OCI-LY3 (cell line): Measurements from ENCODE around the gene NEK11.

Experiments
- H2AFZ ChIP-seq: fragments of 200-600, 300-600 bp; shearing (Covaris generic); 2 replicates; pipeline ENCODE4 v1.6.0; 2014; ENCODE audit warnings: antibody characterized with exemption, low read depth, low read length
- H3K27ac ChIP-seq: fragments of 200-600, 300-600 bp; sonication (generic); 2 replicates; pipeline ENCODE4 v1.5.1; 2014; ENCODE audit warnings: mild to moderate bottlenecking, low read length, moderate library complexity, mixed read lengths
- H3K27me3 ChIP-seq: fragments of 200-600, 300-600 bp; sonication (generic); 2 replicates; pipeline ENCODE4 v1.6.1; 2014; ENCODE audit warnings: low read depth, low read length, mixed read lengths
- H3K36me3 ChIP-seq: fragments of 200-600, 300-600 bp; sonication (generic); replicated peaks from 2 replicates; pipeline ENCODE3; 2014; ENCODE audit warnings: low read depth, low read length, mixed read lengths
- H3K4me1 ChIP-seq: fragments of 300-600, 200-600 bp; sonication (generic); 2 replicates; pipeline ENCODE4 v1.6.1; 2014; ENCODE audit warnings: low read length, mixed read lengths
- H3K4me2 ChIP-seq: fragments of 200-600, 300-600 bp; sonication (generic); 2 replicates; pipeline ENCODE4 v1.6.1; 2014; ENCODE audit warnings: low read length, mixed read lengths
- H3K4me3 ChIP-seq: fragments of 300-600, 200-600 bp; sonication (generic); 2 replicates; pipeline ENCODE4 v1.5.1; 2014; ENCODE audit warnings: antibody characterized with exemption, mild to moderate bottlenecking, low read length, moderate library complexity
- H3K79me2 ChIP-seq: fragments of 300-600, 200-600 bp; shearing (Covaris generic); 2 replicates; pipeline ENCODE4 v1.6.1; 2014; ENCODE audit warnings: mild to moderate bottlenecking, low read length, mixed read lengths
- H3K9ac ChIP-seq: fragments of 300-600, 200-600 bp; shearing (Covaris generic); 2 replicates; pipeline ENCODE4 v1.6.0; 2014; ENCODE audit warnings: mild to moderate bottlenecking, low read length, moderate library complexity
- H3K9me3 ChIP-seq: fragments of 200-600, 300-600 bp; shearing (Covaris generic); 2 replicates; pipeline ENCODE4 v1.6.1; 2014; ENCODE audit warnings: low read length, mixed read lengths; ENCODE audit not compliant: insufficient read depth
- H4K20me1 ChIP-seq: fragments of 200-600, 300-600 bp; sonication (generic); 2 replicates; pipeline ENCODE4 v1.6.1; 2016; ENCODE audit warnings: low read length, mixed read lengths; ENCODE audit not compliant: insufficient read depth
- CTCF ChIP-seq: fragments of 200-600, 300-600 bp; sonication (generic); IDR thresholded peaks from 2 replicates; pipeline ENCODE4 v1.5.1; 2014; ENCODE audit warnings: antibody characterized with exemption, low read length, low read depth
- EZH2phosphoT487 ChIP-seq: fragments of 200-600 bp; shearing (Covaris generic); IDR thresholded peaks from 2 replicates; pipeline ENCODE4 v1.6.1; 2018; ENCODE audit warnings: antibody characterized with exemption, mixed run types, low read depth

NEK11 gene

GRCh38 chr3:131047582-131047981, 20.9 kb downstream of the NEK11 start:
- Histone ChIP-seq H3K27ac (no peak overlapping the region), H3K27me3 (no peaks in the 10 kb centered on the region), H3K9me3 (no peaks in the 10 kb centered on the region), H3K4me1 (no peaks in the 10 kb centered on the region; the same call in 1 of the 2 replicates), H2AFZ (peak overlapping the region; percentile 58), H3K4me3 (peak overlapping the region; percentile 61), H3K4me2 (peak overlapping the region; percentile 34), H3K9ac (no peak overlapping the region), H3K36me3 (no peaks in the 10 kb centered on the region), H4K20me1 (no peaks in the 10 kb centered on the region), H3K79me2 (no peaks in the 10 kb centered on the region)
- TF ChIP-seq EZH2phosphoT487 = no peak
- peak; percentile 41; the same call in 1 of the 2 replicates for TF ChIP-seq CTCF

- Histone ChIP-seq H3K36me3 (no peaks in the 10 kb centered on the region), H3K4me1 (peaks cover 3% of the 10 kb centered on the region), H3K4me2 (peak overlapping the region; percentile 34; the same call in 1 of the 2 replicates), H4K20me1 (no peaks in the 10 kb centered on the region), H3K27me3 (no peaks in the 10 kb centered on the region), H3K27ac (no peak overlapping the region), H3K9me3 (no peaks in the 10 kb centered on the region), H3K79me2 (no peaks in the 10 kb centered on the region), H3K4me3 (peak overlapping the region; percentile 61), H2AFZ (peak overlapping the region; percentile 58), H3K9ac (no peak overlapping the region)
- TF ChIP-seq EZH2phosphoT487 (no peak), CTCF (no peak)
Observed at GRCh38 chr3:131048030-131048429, 21.4 kb downstream of the NEK11 start.

GRCh38 chr3:131050001-131050400, 23.3 kb downstream of the NEK11 start:
- Histone ChIP-seq H3K4me2 (no peak overlapping the region), H2AFZ (no peak overlapping the region), H3K9me3 (no peaks in the 10 kb centered on the region), H3K36me3 (no peaks in the 10 kb centered on the region), H3K4me3 (no peak overlapping the region), H3K4me1 (peaks cover 3% of the 10 kb centered on the region), H3K9ac (no peak overlapping the region), H4K20me1 (no peaks in the 10 kb centered on the region), H3K27ac (no peak overlapping the region), H3K79me2 (no peaks in the 10 kb centered on the region), H3K27me3 (no peaks in the 10 kb centered on the region)
- TF ChIP-seq EZH2phosphoT487 (no peak), CTCF (no peak)

GRCh38 chr3:131053043-131053859, 26.6 kb downstream of the NEK11 start:
- H3K27me3 ChIP-seq = no peaks in the 10 kb centered on the region
- H3K79me2 ChIP-seq = no peaks in the 10 kb centered on the region
- no peaks in the 10 kb centered on the region for H3K36me3 ChIP-seq
- no peak overlapping the region for H3K27ac ChIP-seq
- no peaks in the 10 kb centered on the region for H3K9me3 ChIP-seq
- no peak overlapping the region for H3K4me3 ChIP-seq
- no peaks in the 10 kb centered on the region for H4K20me1 ChIP-seq
- TF ChIP-seq EZH2phosphoT487 (no peak), CTCF (peak; percentile 71)
- H3K4me2 ChIP-seq = no peak overlapping the region
- no peak overlapping the region for H2AFZ ChIP-seq
- no peak overlapping the region for H3K9ac ChIP-seq
- H3K4me1 ChIP-seq = peaks cover 8% of the 10 kb centered on the region
